Measurements from ENCODE around the gene SPDYE1.
"Not testable (repeated sequence)": the region's sequence is repeated elsewhere in the genome, so short reads cannot be mapped to it uniquely, and the experiment has no call there.

SPDYE1 gene

GRCh38 chr7:43997532-43997931, at the start of gene SPDYE1:
Gene SPDYE1 (plus strand): TSS chr7:43997897. CDS start chr7:43999950, 2,053 bp downstream.
- not testable (repeated sequence) for DNase-seq

GRCh38 chr7:43952028-43952427, 45.7 kb upstream of the SPDYE1 start:
- no peak for DNase-seq

- DNase-seq, result no peak
Measured at GRCh38 chr7:43953071-43953470, 44.6 kb upstream of the SPDYE1 start.

GRCh38 chr7:43954524-43955228, 43.0 kb upstream of the SPDYE1 start:
- DNase-seq, result peak; percentile 14

- DNase-seq, result no peak
Measured at GRCh38 chr7:43956027-43956426, 41.7 kb upstream of the SPDYE1 start.

GRCh38 chr7:43960933-43961332, 36.8 kb upstream of the SPDYE1 start:
- no peak for DNase-seq

- not testable (repeated sequence) for DNase-seq
Measured at GRCh38 chr7:43966392-43966791, 31.3 kb upstream of the SPDYE1 start.

GRCh38 chr7:43968172-43969040, 29.3 kb upstream of the SPDYE1 start:
- DNase-seq, result not testable (repeated sequence)

- not testable (repeated sequence) for DNase-seq
Measured at GRCh38 chr7:43969586-43969985, 28.1 kb upstream of the SPDYE1 start.

- DNase-seq, result not testable (repeated sequence)
Measured at GRCh38 chr7:43970698-43971097, 27.0 kb upstream of the SPDYE1 start.

GRCh38 chr7:43974033-43974573, 23.6 kb upstream of the SPDYE1 start:
- not testable (repeated sequence) for DNase-seq

GRCh38 chr7:43974725-43975482, 22.8 kb upstream of the SPDYE1 start:
- not testable (repeated sequence) for DNase-seq

GRCh38 chr7:43977525-43977924, 20.2 kb upstream of the SPDYE1 start:
- no peak for DNase-seq

- not testable (repeated sequence) for DNase-seq
Measured at GRCh38 chr7:43978102-43978501, 19.6 kb upstream of the SPDYE1 start.

- not testable (repeated sequence) for DNase-seq
Measured at GRCh38 chr7:43982848-43983247, 14.8 kb upstream of the SPDYE1 start.

GRCh38 chr7:43983736-43984135, 14.0 kb upstream of the SPDYE1 start:
- DNase-seq, result not testable (repeated sequence)

GRCh38 chr7:43985904-43986864, 11.5 kb upstream of the SPDYE1 start:
- peak; percentile 90 for DNase-seq

GRCh38 chr7:43987476-43987875, 10.2 kb upstream of the SPDYE1 start:
- not testable (repeated sequence) for DNase-seq

GRCh38 chr7:43990011-43990585, 7.6 kb upstream of the SPDYE1 start:
- DNase-seq, result not testable (repeated sequence)

GRCh38 chr7:43990829-43991228, 6.9 kb upstream of the SPDYE1 start:
- DNase-seq, result not testable (repeated sequence)

- DNase-seq, result not testable (repeated sequence)
Measured at GRCh38 chr7:43992896-43993295, 4.8 kb upstream of the SPDYE1 start.
